ENCODE results near the gene RBM20.

DNA sequence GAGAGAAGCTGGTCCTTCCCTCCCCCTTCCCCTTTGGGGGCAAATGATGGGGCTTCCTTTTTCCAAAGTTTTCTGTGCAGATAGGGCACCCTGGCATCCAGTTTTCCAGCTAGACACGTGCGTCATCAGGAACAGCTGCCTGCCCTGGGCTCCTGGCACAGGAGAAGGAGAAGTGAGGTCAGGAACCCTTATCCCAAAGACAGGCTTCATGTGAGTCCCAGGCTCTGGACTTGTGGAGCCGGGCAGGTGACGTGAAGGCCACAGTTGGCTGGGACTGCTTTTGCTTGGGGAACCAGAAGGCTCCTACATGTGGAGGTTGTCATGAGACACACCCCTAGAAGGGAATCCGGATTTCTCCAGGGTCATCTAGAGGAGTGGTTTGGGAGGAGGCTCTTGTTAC, 66.5 kb downstream of the RBM20 start:
- TF ChIP-seq, protein P1, sequence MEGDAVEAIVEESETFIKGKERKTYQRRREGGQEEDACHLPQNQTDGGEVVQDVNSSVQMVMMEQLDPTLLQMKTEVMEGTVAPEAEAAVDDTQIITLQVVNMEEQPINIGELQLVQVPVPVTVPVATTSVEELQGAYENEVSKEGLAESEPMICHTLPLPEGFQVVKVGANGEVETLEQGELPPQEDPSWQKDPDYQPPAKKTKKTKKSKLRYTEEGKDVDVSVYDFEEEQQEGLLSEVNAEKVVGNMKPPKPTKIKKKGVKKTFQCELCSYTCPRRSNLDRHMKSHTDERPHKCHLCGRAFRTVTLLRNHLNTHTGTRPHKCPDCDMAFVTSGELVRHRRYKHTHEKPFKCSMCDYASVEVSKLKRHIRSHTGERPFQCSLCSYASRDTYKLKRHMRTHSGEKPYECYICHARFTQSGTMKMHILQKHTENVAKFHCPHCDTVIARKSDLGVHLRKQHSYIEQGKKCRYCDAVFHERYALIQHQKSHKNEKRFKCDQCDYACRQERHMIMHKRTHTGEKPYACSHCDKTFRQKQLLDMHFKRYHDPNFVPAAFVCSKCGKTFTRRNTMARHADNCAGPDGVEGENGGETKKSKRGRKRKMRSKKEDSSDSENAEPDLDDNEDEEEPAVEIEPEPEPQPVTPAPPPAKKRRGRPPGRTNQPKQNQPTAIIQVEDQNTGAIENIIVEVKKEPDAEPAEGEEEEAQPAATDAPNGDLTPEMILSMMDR (conservative IDR thresholded peaks at IDR 0.05; ENCODE audit: low read depth in 2 of 2): no peak
- TF ChIP-seq EZH2 (IDR thresholded peaks at IDR 0.05; ENCODE audit: low read depth, unreplicated experiment) (no peak), POLR2AphosphoS5 (IDR thresholded peaks at IDR 0.05; ENCODE audit: low read depth) (no peak)

All from GM23338 (cell line).